K562 (cell line): ENCODE results near the gene CAMK2B. TPM values are rescaled to one million over a fixed set of nuclear protein-coding genes. Genes with fewer than 3 reads are reported as not detected.

Source experiments
- ATAC-seq: fragments of 200-7000 bp; cut with Tn5 transposase; 3 replicates; pipeline ENCODE4 v1.9.1; 2020; ENCODE audit warnings: moderate library complexity
- BruUV-seq: library from RNA; stranded (reverse); fragments of 400-500 nt; replicated peaks from 2 replicates; lab custom pipeline; 2021; lab: Mats Ljungman, UMichigan
- CTCF ChIA-PET: fragments of 300-600 bp; formaldehyde crosslinking; extraction: SDS; loops from one replicate; lab custom pipeline; 2021; ENCODE audit warnings: low intra/inter-chr PET ratio; lab: Yijun Ruan, JAX
- POLR2A ChIA-PET: fragments of 300-600, 350-650 bp; sonication (Branson Sonifier 250); formaldehyde crosslinking; extraction: SDS; loops from one replicate; lab custom pipeline; 2021; ENCODE audit warnings: antibody characterized with exemption, inconsistent platforms; lab: Yijun Ruan, JAX
- DNase-seq, 4 experiments: peaks; one replicate each; pipeline versions ENCODE4 v3.0.0 to v3.0.0-alpha.2; 2011 to 2018; ENCODE audit warnings: low spot score in 3 of 4, mixed read lengths in 3 of 4; ENCODE audit errors: extremely low read depth in 1 of 4
- FAIRE-seq: peaks from 2 replicates; lab custom pipeline; 2011; peaks lifted over from hg19 to GRCh38; lab: Jason Lieb, UNC
- H2AFZ ChIP-seq: 2 replicates; pipeline ENCODE4 v1.6.0; 2011; ENCODE audit warnings: low read depth, low read length, control low read depth, inconsistent platforms
- H3K27ac ChIP-seq: fragments of 200-600 bp; 3 replicates; pipeline ENCODE4 v1.8.0; 2011; ENCODE audit warnings: low read depth, mild to moderate bottlenecking, control low read depth, inconsistent platforms, low read length, moderate library complexity, mixed read lengths; ENCODE audit errors: extremely low read depth
- H3K27me3 ChIP-seq, 2 experiments: fragments of 300-600 bp in 1 of 2; 2 replicates in 1 of 2; 3 replicates in 1 of 2; pipeline versions ENCODE4 v1.6.0 to v1.8.0; 2011; ENCODE audit warnings: inconsistent platforms in 2 of 2, low read length in 2 of 2, mild to moderate bottlenecking in 1 of 2, mixed read lengths in 1 of 2, moderate library complexity in 1 of 2; ENCODE audit not compliant: control insufficient read depth in 2 of 2, insufficient read depth in 2 of 2
- H3K36me3 ChIP-seq: fragments of 300-600 bp; 3 replicates; pipeline ENCODE4 v1.8.0; 2011; ENCODE audit warnings: mild to moderate bottlenecking, low read length, inconsistent platforms; ENCODE audit not compliant: control insufficient read depth, insufficient read depth
- H3K4me1 ChIP-seq, 2 experiments: fragments of 200-600 bp in 1 of 2; replicated peaks in 1 of 2; 2 replicates in 1 of 2; 3 replicates in 1 of 2; pipeline versions ENCODE4 v1.5.1 to v1.8.0; 2011; ENCODE audit warnings: inconsistent platforms in 2 of 2, low read length in 2 of 2, mild to moderate bottlenecking in 1 of 2, mixed read lengths in 1 of 2, moderate library complexity in 1 of 2; ENCODE audit not compliant: control insufficient read depth in 2 of 2, insufficient read depth in 2 of 2
- H3K4me2 ChIP-seq: 2 replicates; pipeline ENCODE4 v1.6.1; 2011; ENCODE audit warnings: low read length, control low read depth, inconsistent platforms, mixed read lengths; ENCODE audit not compliant: insufficient read depth
- H3K4me3 ChIP-seq: fragments of 200-600 bp; sonication (generic), shearing (Covaris generic); 2 replicates; pipeline ENCODE4 v1.5.1; 2016; ENCODE audit warnings: control low read depth, inconsistent platforms
- H3K79me2 ChIP-seq: fragments of 200-600 bp; 3 replicates; pipeline ENCODE4 v1.8.0; 2011; ENCODE audit warnings: low read length, inconsistent platforms; ENCODE audit not compliant: control insufficient read depth, insufficient read depth
- H3K9ac ChIP-seq, 2 experiments: 2 replicates each; pipeline versions ENCODE4 v1.6.0 to v1.6.1; 2011; ENCODE audit warnings: low read depth in 2 of 2, low read length in 2 of 2, control low read depth in 1 of 2, inconsistent platforms in 1 of 2, mild to moderate bottlenecking in 1 of 2, mixed read lengths in 1 of 2; ENCODE audit not compliant: insufficient read depth in 1 of 2
- H3K9me1 ChIP-seq: one replicate; pipeline ENCODE4 v1.6.0; 2011; ENCODE audit warnings: inconsistent platforms, mild to moderate bottlenecking, low read length, moderate library complexity; ENCODE audit not compliant: control insufficient read depth, insufficient read depth
- H3K9me3 ChIP-seq: replicated peaks from 2 replicates; pipeline ENCODE4 v1.5.1; 2011; ENCODE audit warnings: low read depth, low read length, inconsistent platforms; ENCODE audit not compliant: control insufficient read depth, insufficient read depth
- H4K20me1 ChIP-seq: replicated peaks from 2 replicates; pipeline ENCODE4 v1.6.1; 2011; ENCODE audit warnings: low read length, inconsistent platforms, mixed read lengths; ENCODE audit not compliant: control insufficient read depth, insufficient read depth
- BCL6 ChIP-seq: fragments of 250-450 bp; sonication (Bioruptor Pico); IDR thresholded peaks from 2 replicates; pipeline ENCODE4 v1.4.0; 2020
- CUX1 ChIP-seq: fragments of 200-800 bp; sonication (Bioruptor generic); IDR thresholded peaks from 2 replicates; pipeline ENCODE4 v1.6.1; 2016; ENCODE audit warnings: missing genetic modification characterization, missing compliant biosample characterization
- HNRNPH1 ChIP-seq: fragments of 200-400 bp; formaldehyde crosslinking; optimal IDR thresholded peaks from 2 replicates; pipeline ENCODE3; 2017; ENCODE audit warnings: low read depth, mild to moderate bottlenecking, low read length, moderate library complexity
- MAZ ChIP-seq, 2 experiments: fragments of 450-650 bp in 1 of 2; sonication (generic) in 1 of 2; formaldehyde crosslinking; IDR thresholded peaks in 1 of 2; conservative IDR thresholded peaks in 1 of 2; 2 replicates each; pipeline versions ENCODE4 v1.4.0 to v1.5.0; 2020; ENCODE audit warnings: mild to moderate bottlenecking in 1 of 2, missing genetic modification reagents in 1 of 2
- MYC ChIP-seq, 2 experiments: fragments of 250-450 bp in 1 of 2; sonication (Bioruptor Pico) in 1 of 2; IDR thresholded peaks; 2 replicates each; pipeline versions ENCODE4 v1.5.1 to v1.6.1; 2012 to 2021; ENCODE audit warnings: low read depth in 2 of 2, borderline replicate concordance in 1 of 2, improper control_type of control experiment in 1 of 2, low read length in 1 of 2, mild to moderate bottlenecking in 1 of 2, moderate library complexity in 1 of 2
- PKNOX1 ChIP-seq: fragments of 450-650 bp; IDR thresholded peaks from 2 replicates; pipeline ENCODE4 v1.6.1; 2016
- PTTG1 ChIP-seq: fragments of 450-650 bp; IDR thresholded peaks from 2 replicates; pipeline ENCODE4 v1.6.1; 2016; ENCODE audit warnings: low read depth, mild to moderate bottlenecking, missing genetic modification characterization, missing compliant biosample characterization
- RBM15 ChIP-seq: fragments of 200-400 bp; formaldehyde crosslinking; IDR thresholded peaks from 2 replicates; pipeline ENCODE4 v1.6.1; 2018; ENCODE audit warnings: mild to moderate bottlenecking, low read length, moderate library complexity; ENCODE audit not compliant: insufficient read depth
- SETDB1 ChIP-seq: IDR thresholded peaks from one replicate; pipeline ENCODE4 v1.6.1; 2012; ENCODE audit warnings: low read length, control low read depth, inconsistent platforms
- THRAP3 ChIP-seq: fragments of 450-650 bp; IDR thresholded peaks from 2 replicates; pipeline ENCODE4 v1.6.1; 2016; ENCODE audit warnings: mild to moderate bottlenecking, inconsistent platforms, borderline replicate concordance
- ZBTB9 ChIP-seq: fragments of 450-650 bp; formaldehyde crosslinking; IDR thresholded peaks from 2 replicates; pipeline ENCODE4 v1.4.0; 2020; ENCODE audit warnings: mild to moderate bottlenecking, moderate library complexity
- ZNF121 ChIP-seq: sonication (generic); formaldehyde crosslinking; conservative IDR thresholded peaks from 2 replicates; pipeline ENCODE4 v1.8.0; 2022; ENCODE audit warnings: missing genetic modification reagents
- ZNF740 ChIP-seq, 3 experiments: fragments of 200-800 bp in 1 of 3; sonication (Bioruptor generic) in 1 of 3; sonication (generic) in 1 of 3; formaldehyde crosslinking in 1 of 3; IDR thresholded peaks; 2 replicates each; pipeline versions ENCODE4 v1.6.1 to v1.8.0; 2016 to 2022; ENCODE audit warnings: mild to moderate bottlenecking in 2 of 3, missing compliant biosample characterization in 2 of 3, missing genetic modification characterization in 2 of 3, missing genetic modification reagents in 1 of 3
- whole genome bisulfite sequencing: fragments of 100-300 bp; shearing (Covaris generic); methylation state at CpG from one replicate; pipeline ENCODE4 v1.1.6; 2016; ENCODE audit warnings: low coverage, mixed read lengths; ENCODE audit not compliant: insufficient coverage; ENCODE audit errors: missing lambda C conversion rate; 5-methylcytosine and 5-hydroxymethylcytosine counted together
- in situ Hi-C: fragments of 300-500 bp; cut with MboI; formaldehyde crosslinking; loops from 4 replicates; pipeline ENCODE4 v1.15.0; 2018; ENCODE audit warnings: inconsistent platforms, mixed read lengths
- intact Hi-C: fragments of 100-400 bp; cut with micrococcal nuclease; formaldehyde crosslinking; loops from 2 replicates; pipeline ENCODE4 v1.14.2; 2022
- polyA plus RNA-seq, 8 experiments: library from polyadenylated mRNA; depleted of rRNA in 4 of 8; stranded (reverse) in 5 of 8; unstranded in 3 of 8; fragments of >200 nt; fragmentation: Nextera tagmentation in 2 of 8; fragmentation: Illumina TruSeq in 1 of 8; extraction: Ambion mirVana in 2 of 8; extraction: Trizol in 1 of 8; gene quantifications; 2 replicates each; pipeline versions ENCODE4 v1.2.1 to v1.2.3, GENCODE V29; 2011 to 2014; ENCODE audit warnings: inconsistent platforms in 1 of 8, missing spikeins in 1 of 8
- total RNA-seq, 7 experiments: library from RNA; depleted of rRNA in 6 of 7; stranded (reverse); fragments of >200 nt in 6 of 7; fragmentation: Illumina TruSeq in 2 of 7; extraction: Trizol in 2 of 7; gene quantifications; 2 replicates each; pipeline versions ENCODE4 v1.2.1 to v1.2.3, GENCODE V29; 2011 to 2021; ENCODE audit warnings: low replicate concordance in 1 of 7

The CAMK2B gene
- total and polyA plus RNA-seq, 9 of the 15 experiments (the other 6 are each of a cell fraction or from before 2014, with no cell fraction given), result 0.04 to 0.09 (median 0.05) TPM; not detected in 4

GRCh38 chr7:44269417-44269816 lies 56.0 kb downstream of the CAMK2B start:
- WGBS, result 0% methylated on average over 6 of the region's 10 CpGs
- POLR2A ChIA-PET, result interaction anchor here (0.7 to 1.0 kb wide), 2 partner anchors 11 to 15 kb away, joined by 3 to 4 read pairs; no protein-coding TSS in a partner anchor
- Histone ChIP-seq H3K27me3 (peaks cover 36 to 85% of the 10 kb centered on the region in 2 experiments), H3K4me3 (no peak overlapping the region), H3K36me3 (no peaks in the 10 kb centered on the region), H3K9ac (no peak overlapping the region), H2AFZ (no peak overlapping the region), H3K27ac (no peak overlapping the region), H3K4me1 (no peaks in the 10 kb centered on the region; a peak in 2 of 5 replicates), H3K9me3 (no peaks in the 10 kb centered on the region), H3K4me2 (no peak overlapping the region), H3K79me2 (no peaks in the 10 kb centered on the region), H4K20me1 (peaks cover 3% of the 10 kb centered on the region; the same call in 1 of the 2 replicates), H3K9me1 (no peaks in the 10 kb centered on the region)
- FAIRE-seq (no peak), ATAC-seq (no peak), DNase-seq (no peak)
- no TSS peak for BruUV-seq
- CTCF ChIA-PET, result no interaction called here
- intact Hi-C loops, result no loop called here
- in situ Hi-C loops, result no loop called here
- no peak for TF ChIP-seq ZNF121
- no peak for TF ChIP-seq PKNOX1
- no peak for TF ChIP-seq ZBTB9 (CRISPR knock-in tag)
- TF ChIP-seq BCL6 (CRISPR knock-in tag), result no peak
- TF ChIP-seq SETDB1, result no peak
- no peak for TF ChIP-seq MAZ (CRISPR knock-in tag; conservative IDR thresholded peaks at IDR 0.05 in 1 of 2, IDR thresholded peaks at IDR 0.05 in 1 of 2)
- no peak for TF ChIP-seq MYC (IDR thresholded peaks at IDR 0.05; ENCODE audit: low read depth, low read length)
- no peak for TF ChIP-seq MYC (CRISPR knock-in tag; IDR thresholded peaks at IDR 0.05; ENCODE audit: borderline replicate concordance, low read depth)
- TF ChIP-seq PTTG1 (tag), result no peak
- TF ChIP-seq CUX1 (CRISPR knock-in tag), result no peak
- no peak for TF ChIP-seq THRAP3
- TF ChIP-seq ZNF740 (CRISPR knock-in tag; IDR thresholded peaks at IDR 0.05), result no peak
- no peak for TF ChIP-seq ZNF740 (tag; IDR thresholded peaks at IDR 0.05)
- TF ChIP-seq RBM15, result no peak
- no peak for TF ChIP-seq HNRNPH1
